Measurements from ENCODE around the gene MPPED1.

DNA sequence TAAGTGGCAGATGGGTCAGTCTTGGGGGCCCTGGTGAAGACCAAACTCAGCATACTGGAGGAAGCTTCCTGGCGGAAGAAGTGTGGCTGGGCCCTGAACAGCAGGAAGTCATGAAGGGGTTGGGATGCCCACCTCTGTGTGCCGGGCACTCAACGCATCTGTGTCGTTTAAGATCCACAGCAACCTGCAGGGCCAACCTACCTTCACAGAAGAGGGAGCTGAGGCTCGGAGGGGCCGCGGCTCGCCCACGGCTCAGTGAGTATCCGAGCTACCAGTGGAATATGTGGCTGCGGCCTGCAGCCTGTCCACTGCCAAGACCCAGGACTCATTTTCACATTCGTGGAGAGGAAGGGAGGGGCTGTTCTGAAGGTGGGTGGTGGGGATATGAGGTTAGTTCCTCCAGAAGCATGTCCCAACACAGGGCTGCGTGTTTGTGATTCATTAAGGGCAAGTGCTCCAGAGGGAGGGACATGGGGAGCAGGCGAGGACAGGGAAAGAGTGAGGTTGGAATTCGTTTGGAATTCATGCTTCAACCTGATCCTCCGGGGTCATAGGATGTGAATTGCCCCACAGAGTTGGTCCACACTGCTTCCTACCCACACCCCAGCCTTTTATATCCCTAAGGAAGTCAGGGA lies 99.6 kb downstream of the MPPED1 start:
- TF ChIP-seq REST (IDR thresholded peaks at IDR 0.05) (no peak), GABPA (IDR thresholded peaks at IDR 0.05 in 1 of 2, conservative IDR thresholded peaks at IDR 0.05 in 1 of 2) (no peak), JUND (IDR thresholded peaks at IDR 0.05) (no peak)
- TF ChIP-seq, protein P1, sequence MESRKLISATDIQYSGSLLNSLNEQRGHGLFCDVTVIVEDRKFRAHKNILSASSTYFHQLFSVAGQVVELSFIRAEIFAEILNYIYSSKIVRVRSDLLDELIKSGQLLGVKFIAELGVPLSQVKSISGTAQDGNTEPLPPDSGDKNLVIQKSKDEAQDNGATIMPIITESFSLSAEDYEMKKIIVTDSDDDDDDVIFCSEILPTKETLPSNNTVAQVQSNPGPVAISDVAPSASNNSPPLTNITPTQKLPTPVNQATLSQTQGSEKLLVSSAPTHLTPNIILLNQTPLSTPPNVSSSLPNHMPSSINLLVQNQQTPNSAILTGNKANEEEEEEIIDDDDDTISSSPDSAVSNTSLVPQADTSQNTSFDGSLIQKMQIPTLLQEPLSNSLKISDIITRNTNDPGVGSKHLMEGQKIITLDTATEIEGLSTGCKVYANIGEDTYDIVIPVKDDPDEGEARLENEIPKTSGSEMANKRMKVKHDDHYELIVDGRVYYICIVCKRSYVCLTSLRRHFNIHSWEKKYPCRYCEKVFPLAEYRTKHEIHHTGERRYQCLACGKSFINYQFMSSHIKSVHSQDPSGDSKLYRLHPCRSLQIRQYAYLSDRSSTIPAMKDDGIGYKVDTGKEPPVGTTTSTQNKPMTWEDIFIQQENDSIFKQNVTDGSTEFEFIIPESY (IDR thresholded peaks at IDR 0.05), result no peak
- TF ChIP-seq, protein P2, sequence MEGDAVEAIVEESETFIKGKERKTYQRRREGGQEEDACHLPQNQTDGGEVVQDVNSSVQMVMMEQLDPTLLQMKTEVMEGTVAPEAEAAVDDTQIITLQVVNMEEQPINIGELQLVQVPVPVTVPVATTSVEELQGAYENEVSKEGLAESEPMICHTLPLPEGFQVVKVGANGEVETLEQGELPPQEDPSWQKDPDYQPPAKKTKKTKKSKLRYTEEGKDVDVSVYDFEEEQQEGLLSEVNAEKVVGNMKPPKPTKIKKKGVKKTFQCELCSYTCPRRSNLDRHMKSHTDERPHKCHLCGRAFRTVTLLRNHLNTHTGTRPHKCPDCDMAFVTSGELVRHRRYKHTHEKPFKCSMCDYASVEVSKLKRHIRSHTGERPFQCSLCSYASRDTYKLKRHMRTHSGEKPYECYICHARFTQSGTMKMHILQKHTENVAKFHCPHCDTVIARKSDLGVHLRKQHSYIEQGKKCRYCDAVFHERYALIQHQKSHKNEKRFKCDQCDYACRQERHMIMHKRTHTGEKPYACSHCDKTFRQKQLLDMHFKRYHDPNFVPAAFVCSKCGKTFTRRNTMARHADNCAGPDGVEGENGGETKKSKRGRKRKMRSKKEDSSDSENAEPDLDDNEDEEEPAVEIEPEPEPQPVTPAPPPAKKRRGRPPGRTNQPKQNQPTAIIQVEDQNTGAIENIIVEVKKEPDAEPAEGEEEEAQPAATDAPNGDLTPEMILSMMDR (IDR thresholded peaks at IDR 0.05; ENCODE audit: low read depth, low read length, missing input control), result no peak

Measured in liver (tissue), 3 donors.